RWPE1 (cell line): Measurements from ENCODE around the gene ZC3H10.

Experiments
- CTCF ChIA-PET: fragments of 350-600 bp; sonication (Branson Sonifier 250); formaldehyde crosslinking; extraction: SDS; loops from one replicate; lab custom pipeline; 2021; lab: Yijun Ruan, JAX
- POLR2A ChIA-PET: fragments of 400-600 bp; formaldehyde crosslinking; extraction: SDS; loops from one replicate; lab custom pipeline; 2020; ENCODE audit warnings: antibody characterized with exemption; ENCODE audit not compliant: low non-redundant PET; lab: Yijun Ruan, JAX
- DNase-seq: peaks from one replicate; pipeline ENCODE4 v3.0.0; 2012; ENCODE audit warnings: low spot score
- H3K27ac ChIP-seq: fragments of 450-650 bp; 2 replicates; pipeline ENCODE4 v1.5.1; 2017
- TF ChIP-seq, protein P1 (sequence below): fragments of 450-650 bp; conservative IDR thresholded peaks from 2 replicates; pipeline ENCODE4 v1.5.1; 2017; ENCODE audit warnings: low read depth, mild to moderate bottlenecking

Gene ZC3H10

DNA sequence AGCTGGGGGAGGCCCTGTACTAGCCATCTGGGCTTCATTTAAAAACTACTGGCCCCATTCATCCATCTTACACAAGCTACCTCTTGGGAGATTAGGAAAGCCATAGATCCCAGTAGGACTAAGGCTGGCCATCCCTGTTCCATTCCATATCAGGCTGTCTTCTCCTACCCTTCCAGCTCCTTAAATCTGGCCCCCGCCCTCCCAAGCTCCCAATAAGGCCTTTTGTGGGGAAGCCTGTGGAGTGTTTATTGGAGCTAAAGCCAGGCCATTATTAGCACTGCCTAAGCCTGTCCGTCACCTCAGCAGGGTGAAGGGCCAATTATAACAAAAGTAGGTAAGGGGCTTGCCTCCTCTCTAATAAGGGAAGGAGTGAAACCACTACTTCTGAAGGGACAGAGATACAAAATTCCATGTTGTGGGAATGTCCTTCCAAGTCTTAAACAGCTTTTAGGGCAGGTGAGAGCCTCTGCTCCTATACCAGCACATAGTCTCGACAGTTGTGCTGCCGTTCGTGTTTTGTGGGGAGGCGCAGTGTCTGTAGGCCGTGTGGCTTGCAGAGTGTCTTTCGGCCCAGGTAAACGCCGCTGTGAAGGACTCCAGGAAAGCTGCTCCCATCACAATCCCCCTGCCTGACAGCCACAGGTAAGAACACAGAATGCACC is 43.8 kb downstream of the ZC3H10 start:
- DNase-seq: no peak
- ChIA-PET POLR2A (interaction anchor here (0.6 kb wide), 1 partner anchor 11 kb away, joined by 3 read pairs; no protein-coding TSS in a partner anchor), CTCF (no interaction called here)
- TF ChIP-seq, protein P1, sequence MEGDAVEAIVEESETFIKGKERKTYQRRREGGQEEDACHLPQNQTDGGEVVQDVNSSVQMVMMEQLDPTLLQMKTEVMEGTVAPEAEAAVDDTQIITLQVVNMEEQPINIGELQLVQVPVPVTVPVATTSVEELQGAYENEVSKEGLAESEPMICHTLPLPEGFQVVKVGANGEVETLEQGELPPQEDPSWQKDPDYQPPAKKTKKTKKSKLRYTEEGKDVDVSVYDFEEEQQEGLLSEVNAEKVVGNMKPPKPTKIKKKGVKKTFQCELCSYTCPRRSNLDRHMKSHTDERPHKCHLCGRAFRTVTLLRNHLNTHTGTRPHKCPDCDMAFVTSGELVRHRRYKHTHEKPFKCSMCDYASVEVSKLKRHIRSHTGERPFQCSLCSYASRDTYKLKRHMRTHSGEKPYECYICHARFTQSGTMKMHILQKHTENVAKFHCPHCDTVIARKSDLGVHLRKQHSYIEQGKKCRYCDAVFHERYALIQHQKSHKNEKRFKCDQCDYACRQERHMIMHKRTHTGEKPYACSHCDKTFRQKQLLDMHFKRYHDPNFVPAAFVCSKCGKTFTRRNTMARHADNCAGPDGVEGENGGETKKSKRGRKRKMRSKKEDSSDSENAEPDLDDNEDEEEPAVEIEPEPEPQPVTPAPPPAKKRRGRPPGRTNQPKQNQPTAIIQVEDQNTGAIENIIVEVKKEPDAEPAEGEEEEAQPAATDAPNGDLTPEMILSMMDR: no peak
- peak overlapping the region; percentile 97 for H3K27ac ChIP-seq

DNA sequence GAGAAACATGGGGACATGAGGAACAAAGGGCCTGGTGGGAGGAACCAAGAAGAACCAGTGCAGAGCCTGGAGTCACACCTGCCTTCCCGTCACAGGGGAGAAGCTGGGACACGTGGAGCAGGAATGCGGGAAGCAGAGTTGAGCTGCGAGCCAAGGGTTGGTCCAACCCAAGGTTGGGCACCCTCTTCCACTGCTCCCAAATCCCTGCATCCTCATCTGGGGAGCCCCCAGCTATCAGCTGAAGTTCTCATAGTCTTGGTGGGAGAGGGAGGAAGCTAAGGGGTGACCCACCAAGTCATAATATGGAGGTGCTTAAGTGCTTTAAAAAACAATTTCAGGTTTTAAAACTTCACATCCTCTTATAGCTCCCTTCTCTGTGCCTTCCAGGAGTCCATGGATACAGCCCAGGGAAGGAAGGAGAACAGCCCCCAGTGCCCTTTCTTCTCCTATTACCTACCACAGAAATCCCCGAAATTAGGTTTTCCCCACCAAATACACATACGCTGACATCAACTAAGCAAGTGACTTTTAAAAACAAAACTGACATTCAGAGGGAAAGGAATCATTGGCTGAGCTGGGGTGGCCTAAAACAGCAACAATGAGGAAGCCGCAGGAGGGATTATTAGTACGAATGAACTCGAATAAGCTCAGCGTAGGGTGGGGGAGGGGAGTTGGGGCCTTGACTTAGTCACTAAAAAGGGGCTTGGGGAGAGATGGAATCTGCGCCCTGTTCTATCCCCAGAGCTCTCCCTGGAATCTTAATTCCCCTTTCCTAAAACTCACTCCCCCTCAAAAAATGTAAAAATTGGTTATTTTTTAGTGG is 44.6 kb downstream of the ZC3H10 start:
- no peak for DNase-seq
- CTCF ChIA-PET: interaction anchor here (0.8 kb wide), 1 partner anchor 27 kb away, joined by 4 read pairs; the partner anchor contains the start of gene SMARCC2
- peak overlapping the region; percentile 97 for H3K27ac ChIP-seq

DNA sequence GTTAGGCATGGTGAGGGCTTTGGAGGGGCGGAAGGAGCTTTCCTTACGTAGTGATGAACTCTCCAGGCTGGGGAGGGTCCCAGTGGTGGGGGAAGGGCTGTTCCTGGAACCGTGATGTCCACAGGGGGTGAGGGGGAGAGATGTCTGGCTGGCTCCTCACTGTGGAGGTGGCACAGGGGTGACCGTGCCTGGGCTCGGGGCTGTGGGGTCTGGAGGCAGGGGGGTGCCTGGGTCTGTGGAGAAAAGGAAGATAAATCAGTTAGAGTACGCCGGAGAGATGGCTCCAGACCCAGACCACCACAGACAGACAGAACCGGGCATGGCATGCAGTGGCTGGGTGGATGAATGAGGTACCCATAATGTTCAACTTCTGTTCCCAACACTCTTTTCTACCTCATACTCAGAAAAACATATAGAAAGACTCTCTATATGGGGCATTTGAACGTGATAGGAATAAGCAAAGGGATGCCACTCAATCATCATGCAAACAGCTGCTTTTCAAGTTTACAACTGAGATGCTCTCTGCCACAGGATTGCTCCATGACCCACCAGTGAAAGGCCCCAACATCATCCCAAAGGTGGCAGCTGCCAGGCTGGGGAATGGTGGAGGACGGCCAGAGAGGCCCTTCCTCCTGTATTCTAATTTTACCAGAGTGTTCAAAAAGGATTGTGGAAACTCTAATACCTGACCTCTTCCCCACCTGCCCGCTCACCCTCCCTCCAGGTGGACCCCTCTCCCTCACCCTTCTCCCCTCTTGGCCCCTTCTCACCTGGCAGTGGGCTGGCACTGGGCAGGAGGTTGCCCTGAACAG is 45.7 kb downstream of the ZC3H10 start:
- ChIA-PET CTCF (interaction anchor here (0.6 to 0.8 kb wide), 3 partner anchors 13 to 1247 kb away, joined by 4 to 5 read pairs (median 4); partner anchors contain the start of gene SMARCC2), POLR2A (interaction anchor here (0.9 to 1.1 kb wide), 2 partner anchors 9 to 36 kb away, joined by 5 to 8 read pairs; partner anchors contain the start of gene ESYT1)
- TF ChIP-seq, protein P1: no peak
- DNase-seq: no peak
- H3K27ac ChIP-seq: peak overlapping the region; percentile 58

More for the DNA sequence above, 44.6 kb downstream of the ZC3H10 start:
- POLR2A ChIA-PET: interaction anchor here (0.9 to 1.1 kb wide), 2 partner anchors 10 to 35 kb away, joined by 5 to 8 read pairs; partner anchors contain the start of gene ESYT1
- TF ChIP-seq, protein P1: no peak

DNA sequence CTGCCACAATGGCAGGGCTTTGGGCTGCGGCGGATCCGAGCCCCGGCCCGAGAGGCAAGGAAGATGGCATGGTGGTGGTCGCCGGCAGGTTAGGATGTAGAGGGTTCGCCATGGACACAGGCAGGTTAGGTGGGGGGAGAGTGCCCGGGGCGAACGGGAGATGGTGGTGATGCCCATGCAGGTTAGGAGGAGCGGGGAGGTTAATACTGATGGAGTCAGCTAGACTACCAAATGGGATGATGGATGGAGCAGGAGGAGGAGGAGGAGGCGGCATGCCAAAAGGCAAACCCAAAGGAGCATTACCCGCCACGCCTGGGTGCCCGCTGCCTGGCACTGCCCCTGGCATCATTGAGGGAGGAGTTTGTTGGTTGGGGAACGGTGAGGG is 46.3 kb downstream of the ZC3H10 start:
- peak overlapping the region; percentile 58 for H3K27ac ChIP-seq
- no peak for DNase-seq
- ChIA-PET CTCF (interaction anchor here (0.6 kb wide), 2 partner anchors 12 to 1246 kb away, joined by 4 to 5 read pairs; no protein-coding TSS in a partner anchor), POLR2A (interaction anchor here (0.7 kb wide), 1 partner anchor 17 kb away, joined by 3 read pairs; no protein-coding TSS in a partner anchor)
- TF ChIP-seq, protein P1: no peak

DNA sequence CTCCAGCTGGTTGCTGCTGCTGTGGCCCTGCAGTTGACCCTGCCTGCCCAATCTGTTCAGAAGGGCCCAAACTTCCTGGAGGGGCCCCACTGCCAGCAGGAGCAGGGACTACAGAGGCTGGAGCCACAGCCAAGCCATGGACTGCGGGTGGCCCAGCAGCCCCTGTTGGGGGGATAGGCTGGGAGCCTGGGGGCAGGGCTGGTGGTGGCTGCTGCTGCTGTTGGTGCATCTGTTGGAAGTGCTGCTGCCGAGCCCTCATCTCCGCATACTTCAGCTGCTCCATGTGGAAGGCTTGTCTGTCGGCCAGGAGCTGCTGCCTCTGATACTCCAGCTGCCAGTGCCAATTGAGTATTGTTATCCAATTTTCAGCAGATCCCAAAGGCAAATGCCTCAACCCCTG is 47.3 kb downstream of the ZC3H10 start:
- TF ChIP-seq, protein P1: no peak
- CTCF ChIA-PET: interaction anchor here (1.5 kb wide), 1 partner anchor 24 kb away, joined by 6 read pairs; the partner anchor contains the start of gene SMARCC2
- H3K27ac ChIP-seq: peak overlapping the region; percentile 58
- DNase-seq: no peak
- POLR2A ChIA-PET: no interaction called here
